Activated gamma-delta T cell (primary cell): Measurements from ENCODE around the gene TTYH3.

Source experiments
- DNase-seq: peaks from one replicate; lab custom pipeline; 2025; lab: John Stamatoyannopoulos, UW

The TTYH3 gene

GRCh38 chr7:2708547-2709310 lies 76.9 kb downstream of the TTYH3 start:
- no peak for DNase-seq

GRCh38 chr7:2709553-2710285 lies 77.9 kb downstream of the TTYH3 start:
- peak; percentile 45 for DNase-seq

GRCh38 chr7:2710286-2710655 lies 78.5 kb downstream of the TTYH3 start:
- DNase-seq: peak; percentile 32

GRCh38 chr7:2710901-2711551 lies 79.2 kb downstream of the TTYH3 start:
- no peak for DNase-seq

GRCh38 chr7:2711895-2712675 lies 80.3 kb downstream of the TTYH3 start:
- DNase-seq: no peak

GRCh38 chr7:2713370-2713769 lies 81.6 kb downstream of the TTYH3 start:
- no peak for DNase-seq

- DNase-seq: no peak
Observed at GRCh38 chr7:2713978-2714377, 82.2 kb downstream of the TTYH3 start.
